ENCODE results near the gene FNDC5. TPM values are rescaled to one million over a fixed set of nuclear protein-coding genes. Genes with fewer than 3 reads are reported as not detected.

Gene FNDC5
- 0.23 TPM in 1 of 2 replicates, not detected in the other for total RNA-seq (2014; rRNA removed; shearing (Covaris generic))

DNA sequence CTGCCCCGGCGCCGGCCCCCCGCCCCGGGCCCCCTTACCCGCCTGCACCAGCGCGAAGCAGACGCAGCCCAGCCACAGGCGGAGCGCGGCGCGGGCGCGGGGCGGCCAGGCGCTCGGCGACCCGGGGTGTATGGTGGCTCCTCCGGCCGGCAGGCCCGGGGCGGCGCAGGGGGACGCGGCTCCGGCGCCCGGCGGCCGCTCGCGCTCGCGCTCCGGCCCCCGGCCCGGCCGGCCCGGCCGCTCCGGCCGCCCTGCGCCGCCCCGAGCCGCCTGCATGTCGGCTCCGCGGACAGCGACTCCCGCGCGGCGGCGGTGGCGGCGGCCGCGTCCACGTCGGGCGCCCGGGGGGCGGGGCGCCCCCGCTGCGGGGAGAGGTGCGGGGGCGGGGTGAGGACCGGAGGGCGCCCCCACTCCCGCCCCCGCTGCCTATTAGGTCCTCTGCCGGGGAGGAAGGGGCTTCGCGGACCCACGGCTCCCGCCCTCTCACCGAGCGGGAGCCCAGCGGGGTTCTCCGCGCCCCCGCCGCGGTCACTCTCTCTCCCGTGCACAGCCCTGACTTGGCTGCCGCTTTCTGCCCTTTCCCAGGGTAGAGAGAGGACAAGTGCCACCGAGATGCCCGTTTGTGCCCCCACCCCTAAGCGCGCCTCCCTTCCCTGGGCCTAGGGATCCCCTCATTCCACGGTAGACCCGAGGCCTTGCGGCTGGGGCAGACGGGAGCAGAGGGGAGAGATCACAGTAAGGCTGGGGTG, at the start of gene FNDC5:
TSS of gene FNDC5 (minus strand) at position 298 of the 749 bp plus-strand sequence.

GRCh38 chr1:32900956-32901822, 30.5 kb upstream of the FNDC5 start, which contains the start of gene TMEM54:
Gene TMEM54 (minus strand): TSS chr1:32901389. CDS start chr1:32901238, 151 bp downstream.

GRCh38 chr1:32886004-32886827, 15.5 kb upstream of the FNDC5 start, which contains the start of gene HPCA:
Gene HPCA (plus strand): TSS chr1:32886491. CDS start chr1:32888899, 2,408 bp downstream.

GRCh38 chr1:32817159-32817814, 53.4 kb downstream of the FNDC5 start, which contains the start of the genes S100PBP and YARS1:
Gene S100PBP (plus strand): TSS chr1:32817653. CDS start chr1:32826100, 8,447 bp downstream.
Gene YARS1 (minus strand): TSS chr1:32817358. CDS start chr1:32817244, 114 bp downstream.

Other genes starting within 250 kb of the FNDC5 start
- gene ZBTB8OS, start 220.4 kb downstream of the FNDC5 start, total RNA-seq (2014; rRNA removed; shearing (Covaris generic)): 63.9 and 80.1 TPM in 2 replicates
- gene RBBP4, start 219.7 kb downstream of the FNDC5 start, total RNA-seq (2014; rRNA removed; shearing (Covaris generic)): 66.3 and 94.9 TPM in 2 replicates
- gene SYNC, start 168.1 kb downstream of the FNDC5 start, total RNA-seq (2014; rRNA removed; shearing (Covaris generic)): 8.9 and 12.4 TPM in 2 replicates
- gene YARS1, start 53.6 kb downstream of the FNDC5 start, total RNA-seq (2014; rRNA removed; shearing (Covaris generic)): 378 and 407 TPM in 2 replicates
- gene S100PBP, start 53.3 kb downstream of the FNDC5 start, total RNA-seq (2014; rRNA removed; shearing (Covaris generic)): 28.6 and 31.6 TPM in 2 replicates
- not detected in 2 replicates for gene HPCA, start 15.6 kb upstream of the FNDC5 start, total RNA-seq (2014; rRNA removed; shearing (Covaris generic))
- gene TMEM54, start 30.5 kb upstream of the FNDC5 start, total RNA-seq (2014; rRNA removed; shearing (Covaris generic)): 49.9 and 60.8 TPM in 2 replicates
- gene RNF19B, start 93.9 kb upstream of the FNDC5 start, total RNA-seq (2014; rRNA removed; shearing (Covaris generic)): 21.9 TPM in 2 replicates
- 266 and 301 TPM in 2 replicates for gene AK2, start 166.0 kb upstream of the FNDC5 start, total RNA-seq (2014; rRNA removed; shearing (Covaris generic))
- 10.0 and 14.5 TPM in 2 replicates for gene AZIN2, start 210.2 kb upstream of the FNDC5 start, total RNA-seq (2014; rRNA removed; shearing (Covaris generic))